Measurements from ENCODE around the gene MAPKAP1. TPM values are rescaled to one million over a fixed set of nuclear protein-coding genes. Genes with fewer than 3 reads are reported as not detected.

Gene MAPKAP1
- total RNA-seq, 4 donors from 2014 or later: 54.1 to 195 (median 61.9) TPM

- TF ChIP-seq POLR2A (IDR thresholded peaks at IDR 0.05) (no peak), CTCF (IDR thresholded peaks at IDR 0.05) (no peak)
- Histone ChIP-seq H3K4me1 (no peaks in the 10 kb centered on the region), H3K4me3 (peak overlapping the region; percentile 70 to 74), H3K27ac (peak overlapping the region; percentile 85 to 92), H3K9me3 (no peaks in the 10 kb centered on the region), H3K36me3 (no peaks in the 10 kb centered on the region), H3K27me3 (no peaks in the 10 kb centered on the region)
- DNase-seq: peak; percentile 18 to 35
- intact Hi-C loops (cut with DNase I; ENCODE audit: low total_unique reads): no loop called here
Observed at GRCh38 chr9:125747765-125748445, 40.9 kb upstream of the MAPKAP1 start.

- H3K4me3 ChIP-seq: peak within 1 kb of the TSS; percentile 70 to 74
- H3K27me3 ChIP-seq: no peaks in the 10 kb centered on the region
- H3K4me1 ChIP-seq: no peaks in the 10 kb centered on the region
- H3K27ac ChIP-seq: peak within 1 kb of the TSS; percentile 88 to 92
- H3K36me3 ChIP-seq: no peaks in the 10 kb centered on the region
- TF ChIP-seq POLR2A (IDR thresholded peaks at IDR 0.05): peak in 1 of 2 donors; percentile 13
- no peak for TF ChIP-seq CTCF (IDR thresholded peaks at IDR 0.05)
- intact Hi-C loops (cut with DNase I; ENCODE audit: low total_unique reads): no loop called here
- DNase-seq: peak; percentile 35 to 63
- H3K9me3 ChIP-seq: no peaks in the 10 kb centered on the region
Observed at GRCh38 chr9:125747053-125747764, 40.2 kb upstream of the MAPKAP1 start, which contains the start of gene PBX3. TSS of gene PBX3 (plus strand) at chr9:125747373.

GRCh38 chr9:125746774-125747052 is 39.7 kb upstream of the MAPKAP1 start:
- Histone ChIP-seq H3K27ac (peak overlapping the region; percentile 88 to 92), H3K4me1 (no peaks in the 10 kb centered on the region), H3K36me3 (no peaks in the 10 kb centered on the region), H3K27me3 (no peaks in the 10 kb centered on the region), H3K9me3 (no peaks in the 10 kb centered on the region), H3K4me3 (peak overlapping the region; percentile 37 to 74)
- no peak for DNase-seq
- intact Hi-C loops (cut with DNase I; ENCODE audit: low total_unique reads): no loop called here
- no peak for TF ChIP-seq POLR2A (IDR thresholded peaks at IDR 0.05)
- no peak for TF ChIP-seq CTCF (IDR thresholded peaks at IDR 0.05)

- peak overlapping the region; percentile 37 to 74 for H3K4me3 ChIP-seq
- no peaks in the 10 kb centered on the region for H3K36me3 ChIP-seq
- no peaks in the 10 kb centered on the region for H3K4me1 ChIP-seq
- TF ChIP-seq CTCF (IDR thresholded peaks at IDR 0.05): no peak
- peak in 1 of 2 donors; percentile 66 for TF ChIP-seq POLR2A (IDR thresholded peaks at IDR 0.05)
- DNase-seq: peak; percentile 90 to 91
- intact Hi-C loops (cut with DNase I; ENCODE audit: low total_unique reads): no loop called here
- H3K27me3 ChIP-seq: no peaks in the 10 kb centered on the region
- H3K9me3 ChIP-seq: no peaks in the 10 kb centered on the region
- peak overlapping the region; percentile 88 to 92 for H3K27ac ChIP-seq
Observed at GRCh38 chr9:125746017-125746773, 39.2 kb upstream of the MAPKAP1 start.

GRCh38 chr9:125745682-125746016 is 38.6 kb upstream of the MAPKAP1 start:
- intact Hi-C loops (cut with DNase I; ENCODE audit: low total_unique reads): no loop called here
- Histone ChIP-seq H3K27ac (peak overlapping the region; percentile 88 to 92), H3K4me1 (no peaks in the 10 kb centered on the region), H3K4me3 (peak overlapping the region; percentile 37 to 74), H3K36me3 (no peaks in the 10 kb centered on the region), H3K27me3 (no peaks in the 10 kb centered on the region), H3K9me3 (no peaks in the 10 kb centered on the region)
- DNase-seq: no peak
- TF ChIP-seq POLR2A (IDR thresholded peaks at IDR 0.05) (no peak), CTCF (IDR thresholded peaks at IDR 0.05) (no peak)
